Left ventricle myocardium inferior (tissue), 1 donor: ENCODE measurements around the gene ZACN. TPM values are rescaled to one million over a fixed set of nuclear protein-coding genes. Genes with fewer than 3 reads are reported as not detected.

Experiments used
- DNase-seq: peaks from one replicate; pipeline ENCODE4 v3.0.0-alpha.2; 2020
- H3K27ac ChIP-seq: fragments of 200-600 bp; replicated peaks from 2 replicates; pipeline ENCODE4 v1.8.0; 2021
- H3K27me3 ChIP-seq: fragments of 200-600 bp; 2 replicates; pipeline ENCODE4 v1.8.0; 2021; ENCODE audit warnings: low read depth
- H3K36me3 ChIP-seq: fragments of 200-600 bp; 2 replicates; pipeline ENCODE4 v1.8.0; 2021
- H3K4me1 ChIP-seq: fragments of 200-600 bp; 2 replicates; pipeline ENCODE4 v1.8.0; 2021
- H3K4me3 ChIP-seq: fragments of 200-600 bp; 2 replicates; pipeline ENCODE4 v1.8.0; 2021; ENCODE audit warnings: mild to moderate bottlenecking, moderate library complexity
- H3K9me3 ChIP-seq: fragments of 200-600 bp; replicated peaks from 2 replicates; pipeline ENCODE4 v1.8.0; 2021
- CTCF ChIP-seq: fragments of 200-600 bp; IDR thresholded peaks from 2 replicates; pipeline ENCODE4 v1.8.0; 2021; ENCODE audit warnings: antibody characterized with exemption, mild to moderate bottlenecking, borderline replicate concordance
- intact Hi-C: fragments of 100-400 bp; cut with micrococcal nuclease; formaldehyde crosslinking; loops from one replicate; pipeline ENCODE4 v1.11.0; 2022
- total RNA-seq: library from RNA; stranded (reverse); fragmentation: NEBNext Ultra II Directional; extraction: Animal tissue kit (Norgen Biotek cat#: 25700); gene quantifications from one replicate; pipeline ENCODE4 v1.2.1, GENCODE V29; 2021
- donor health status: DM: no; HTN: yes; CAD: no; lungs with severe emphysema.

ZACN gene
- total RNA-seq, 1 donor from 2014 or later: not detected

DNA sequence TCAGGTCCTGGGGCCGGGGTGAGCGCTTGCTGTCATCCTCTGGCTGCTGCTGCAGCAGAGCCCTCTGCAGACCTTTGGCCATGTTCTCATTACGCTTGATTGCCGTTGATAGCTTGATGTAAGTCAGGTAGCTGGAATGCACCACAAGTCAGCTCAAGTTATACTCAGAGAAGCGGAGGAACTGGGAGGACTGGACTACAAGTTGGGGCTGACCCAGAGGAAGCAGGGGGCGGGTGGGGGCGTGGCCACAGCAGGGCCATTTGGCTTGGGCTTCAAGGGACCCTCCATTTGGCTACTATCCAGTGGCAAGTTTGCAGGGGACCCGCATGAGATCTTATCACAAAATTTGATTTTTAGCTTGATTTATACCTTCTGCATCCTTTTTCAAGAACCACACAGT is 32.9 kb upstream of the ZACN start:
- H3K9me3 ChIP-seq: no peaks in the 10 kb centered on the region
- H3K27ac ChIP-seq: no peak overlapping the region
- H3K4me3 ChIP-seq: no peak overlapping the region
- H3K27me3 ChIP-seq: no peaks in the 10 kb centered on the region
- DNase-seq: no peak
- H3K36me3 ChIP-seq: peaks cover 100% of the 10 kb centered on the region
- H3K4me1 ChIP-seq: peaks cover 5% of the 10 kb centered on the region
- no peak for TF ChIP-seq CTCF
- intact Hi-C loops: no loop called here

DNA sequence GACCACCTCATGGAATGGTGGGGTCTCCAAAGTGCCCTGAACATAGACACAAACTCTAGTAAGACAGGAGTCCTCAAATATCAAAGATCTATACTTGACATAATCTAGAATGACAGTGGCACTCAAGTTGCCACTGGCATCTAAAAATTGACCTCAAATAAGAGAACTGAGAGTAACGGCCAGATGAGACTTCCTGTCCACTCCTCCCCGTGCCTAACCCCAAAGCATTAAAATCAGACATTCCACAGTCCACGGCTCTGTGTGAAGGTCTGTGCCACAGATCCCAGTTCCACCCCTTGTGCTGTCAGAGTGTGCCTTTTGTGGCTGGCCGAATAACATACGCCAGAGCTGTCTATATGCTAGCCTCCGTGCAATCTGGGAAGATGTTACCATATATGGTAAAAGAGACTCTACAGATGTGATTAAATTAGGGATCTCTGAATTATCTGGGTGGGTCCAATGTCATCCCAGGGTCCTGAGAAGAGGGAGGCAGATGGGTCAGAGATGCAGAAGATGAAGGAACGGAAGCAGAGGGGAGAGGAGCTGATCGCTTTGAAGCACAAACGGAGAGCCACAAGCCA is 30.9 kb upstream of the ZACN start:
- TF ChIP-seq CTCF: no peak
- Histone ChIP-seq H3K9me3 (no peaks in the 10 kb centered on the region), H3K27ac (no peak overlapping the region), H3K4me1 (peaks cover 7% of the 10 kb centered on the region), H3K27me3 (no peaks in the 10 kb centered on the region), H3K36me3 (peaks cover 99% of the 10 kb centered on the region), H3K4me3 (no peak overlapping the region)
- intact Hi-C loops: no loop called here
- no peak for DNase-seq

DNA sequence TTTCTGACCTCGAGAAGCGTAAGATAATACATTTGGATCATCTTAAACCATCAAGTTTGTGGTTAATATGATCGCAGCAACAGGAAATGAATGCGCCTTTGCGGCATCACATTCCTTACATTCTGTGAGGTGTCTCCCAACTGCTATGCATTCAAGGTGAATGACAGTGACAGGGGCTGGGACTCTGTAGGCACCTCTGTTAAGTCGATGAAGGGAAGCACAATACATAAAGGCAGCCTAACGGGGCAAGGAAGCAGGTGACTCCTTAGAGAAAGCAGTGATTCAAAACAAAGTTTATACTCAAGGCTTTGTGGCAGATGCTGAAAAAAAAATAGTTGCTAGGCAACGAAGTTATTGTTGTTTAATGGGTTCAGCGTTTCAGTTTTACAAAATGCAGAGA is 30.3 kb upstream of the ZACN start:
- TF ChIP-seq CTCF: no peak
- Histone ChIP-seq H3K4me1 (peaks cover 7% of the 10 kb centered on the region), H3K27ac (no peak overlapping the region), H3K9me3 (no peaks in the 10 kb centered on the region), H3K36me3 (peaks cover 99% of the 10 kb centered on the region), H3K4me3 (no peak overlapping the region), H3K27me3 (no peaks in the 10 kb centered on the region)
- intact Hi-C loops: no loop called here
- DNase-seq: no peak

DNA sequence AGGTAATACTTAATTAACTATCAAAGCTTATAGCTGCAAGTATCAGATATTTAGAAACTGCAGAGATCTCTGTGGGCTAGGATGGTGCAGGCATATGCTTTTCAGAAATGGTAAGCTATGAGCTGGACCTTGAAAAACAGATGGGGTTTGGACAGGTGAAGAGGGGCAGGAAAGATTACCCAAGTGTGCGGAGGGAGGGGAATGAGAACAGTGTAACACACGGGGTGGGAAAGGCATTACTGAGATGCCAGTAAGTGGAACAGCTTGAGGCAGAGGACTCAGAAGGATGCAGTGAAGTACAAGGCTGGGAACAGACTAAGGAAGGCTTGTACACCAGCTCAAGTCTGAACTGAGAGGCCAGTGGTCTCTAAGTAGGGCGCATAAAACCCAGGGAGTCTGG is 29.7 kb upstream of the ZACN start:
- H3K9me3 ChIP-seq: no peaks in the 10 kb centered on the region
- intact Hi-C loops: no loop called here
- peaks cover 99% of the 10 kb centered on the region for H3K36me3 ChIP-seq
- DNase-seq: no peak
- H3K27ac ChIP-seq: no peak overlapping the region
- TF ChIP-seq CTCF: no peak
- no peaks in the 10 kb centered on the region for H3K27me3 ChIP-seq
- no peak overlapping the region for H3K4me3 ChIP-seq
- H3K4me1 ChIP-seq: peaks cover 7% of the 10 kb centered on the region

DNA sequence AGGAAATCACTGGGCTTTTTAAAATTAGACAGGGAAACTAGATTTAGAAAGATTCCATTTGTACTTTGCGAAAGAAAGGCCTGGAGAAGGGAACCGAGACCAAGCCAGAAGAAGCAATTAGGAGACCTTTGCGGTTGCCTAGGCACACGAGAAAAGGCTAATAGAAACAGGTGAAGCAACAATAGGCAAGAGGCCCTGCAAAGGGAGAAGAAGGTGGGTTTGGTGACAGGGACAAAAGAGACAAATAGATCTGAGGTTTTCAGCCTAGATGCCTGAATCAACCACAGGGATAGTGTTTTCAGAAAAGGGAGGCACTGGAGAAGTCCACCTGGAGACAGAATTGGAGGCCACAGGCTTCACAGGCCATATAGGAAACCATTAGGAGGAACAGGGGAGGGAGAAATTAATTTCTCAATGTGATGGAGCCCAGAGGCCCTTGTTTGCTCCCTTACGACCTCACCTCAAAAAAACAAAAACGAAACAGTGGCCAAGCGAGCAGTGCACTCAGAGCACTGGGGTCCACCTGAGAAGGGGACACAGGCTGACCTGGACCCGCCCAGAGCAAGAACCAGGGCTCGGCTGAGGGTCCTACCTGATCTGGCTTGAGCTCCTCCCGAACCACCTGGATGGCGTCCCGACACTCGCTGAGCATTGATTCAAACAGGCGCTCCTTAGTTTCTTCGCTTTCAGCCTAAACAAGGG is 29.0 kb upstream of the ZACN start:
- intact Hi-C loops: no loop called here
- no peak for TF ChIP-seq CTCF
- Histone ChIP-seq H3K36me3 (peaks cover 99% of the 10 kb centered on the region), H3K27ac (no peak overlapping the region), H3K27me3 (no peaks in the 10 kb centered on the region), H3K9me3 (no peaks in the 10 kb centered on the region), H3K4me1 (peaks cover 7% of the 10 kb centered on the region), H3K4me3 (no peak overlapping the region)
- DNase-seq: no peak
